IPS-18c (cell line): ENCODE data around the gene CNTNAP2.

Experiments used
- H3K4me3 ChIP-seq: 2 replicates; pipeline ENCODE4 v1.7.0; 2013; ENCODE audit warnings: low read depth, mild to moderate bottlenecking, low read length, moderate library complexity; ENCODE audit not compliant: insufficient read depth
- H3K9me3 ChIP-seq: one replicate; pipeline ENCODE4 v1.6.1; 2013; ENCODE audit warnings: mild to moderate bottlenecking, low read length, moderate library complexity; ENCODE audit not compliant: control insufficient read depth, insufficient read depth

CNTNAP2 gene

DNA sequence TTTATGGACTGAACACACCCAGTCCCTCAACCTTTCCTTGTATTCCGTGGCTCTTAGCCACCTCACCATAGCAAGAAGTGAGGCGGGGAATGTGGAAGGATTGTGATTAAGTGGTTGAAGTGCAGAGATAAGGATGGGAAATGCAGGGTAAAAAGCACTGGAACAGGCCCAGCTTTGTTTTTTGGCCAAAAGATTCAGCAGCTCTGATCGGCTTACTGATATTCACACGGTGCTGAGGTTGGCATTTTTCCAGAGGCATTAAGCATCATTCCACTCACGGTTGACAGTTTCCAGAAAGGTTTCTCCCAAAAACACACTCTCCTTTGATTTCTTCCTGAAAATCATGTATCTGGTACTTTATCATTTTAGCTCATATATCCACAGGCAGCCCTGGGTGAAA lies 544.2 kb downstream of the CNTNAP2 start:
- H3K9me3 ChIP-seq, result no peaks in the 10 kb centered on the region
- H3K4me3 ChIP-seq, result no peak overlapping the region

DNA sequence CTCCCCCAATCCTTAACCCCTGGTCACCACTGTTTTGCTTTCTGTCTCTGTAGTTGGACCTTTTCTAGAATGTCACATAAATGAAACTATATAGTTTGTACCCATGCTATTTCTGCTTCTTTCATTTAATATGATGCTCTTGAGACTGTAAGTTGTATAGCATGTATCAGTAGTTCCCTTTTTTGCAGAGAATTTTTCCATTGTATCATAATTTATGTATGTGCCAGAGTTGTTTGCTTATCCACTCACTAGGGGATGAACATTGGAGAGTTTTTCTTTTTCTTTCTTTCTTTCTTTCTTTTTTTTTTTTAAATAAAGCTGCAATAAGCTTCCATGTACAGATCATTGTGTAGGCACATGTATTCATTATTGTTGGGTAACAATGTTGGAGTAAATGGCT lies 544.8 kb downstream of the CNTNAP2 start:
- Histone ChIP-seq H3K9me3 (no peaks in the 10 kb centered on the region), H3K4me3 (no peak overlapping the region)

DNA sequence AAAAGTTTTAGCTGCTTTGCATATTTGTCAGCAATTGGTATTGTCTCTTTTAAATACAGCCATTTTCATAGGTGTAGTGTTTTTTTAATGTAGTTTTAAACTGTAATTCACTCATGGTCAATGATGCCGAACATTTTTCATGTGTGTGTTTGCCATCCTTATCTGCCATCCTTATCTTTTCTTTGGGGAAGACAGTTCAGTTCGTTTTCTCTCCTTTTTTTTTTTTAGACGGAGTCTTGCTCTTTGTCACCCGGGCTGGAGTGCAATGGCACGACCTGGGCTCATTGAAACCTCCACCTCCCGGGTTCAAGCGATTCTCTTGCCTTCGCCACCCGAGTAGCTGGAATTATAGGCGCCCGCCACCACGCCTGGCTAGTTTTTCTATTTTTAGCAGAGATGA lies 545.3 kb downstream of the CNTNAP2 start:
- Histone ChIP-seq H3K4me3 (no peak overlapping the region), H3K9me3 (no peaks in the 10 kb centered on the region)

DNA sequence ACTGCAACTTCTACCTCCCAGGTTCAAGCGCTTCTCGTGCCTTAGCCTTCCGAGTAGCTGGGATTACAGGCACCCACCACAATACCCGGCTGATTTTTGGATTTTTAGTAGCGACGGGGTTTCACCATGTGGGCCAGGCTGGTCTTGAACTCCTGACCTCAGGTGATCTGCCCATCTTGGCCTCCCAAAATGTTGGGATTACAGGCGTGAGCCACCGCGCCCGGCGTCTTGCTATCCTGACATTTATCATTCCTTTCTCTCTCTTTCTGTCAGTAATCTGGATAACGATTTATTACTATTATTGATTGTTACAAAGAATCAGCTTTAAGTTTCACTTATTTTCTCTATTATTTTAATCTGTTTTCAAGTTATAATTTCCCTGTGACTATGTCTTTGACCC lies 548.4 kb downstream of the CNTNAP2 start:
- Histone ChIP-seq H3K4me3 (no peak overlapping the region), H3K9me3 (no peaks in the 10 kb centered on the region)

DNA sequence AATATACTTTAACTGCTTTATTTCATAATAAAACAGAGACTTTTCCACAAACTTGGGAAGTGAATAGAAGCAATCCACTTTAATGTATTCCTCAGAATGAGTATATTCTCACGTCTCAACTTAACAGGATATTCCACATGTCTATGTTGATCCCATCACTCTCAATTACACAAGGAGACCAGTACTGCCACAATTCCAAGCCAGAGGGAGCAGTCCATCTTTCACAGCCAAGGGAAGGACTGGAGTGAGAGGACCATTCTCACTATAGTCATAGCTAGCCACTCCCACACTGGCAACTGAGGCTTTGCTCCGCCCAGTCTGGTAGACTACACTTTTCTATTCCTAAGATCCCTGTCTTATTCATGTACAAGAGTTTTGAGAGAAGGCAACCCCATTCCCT lies 553.9 kb downstream of the CNTNAP2 start:
- no peak overlapping the region for H3K4me3 ChIP-seq
- H3K9me3 ChIP-seq, result no peaks in the 10 kb centered on the region

DNA sequence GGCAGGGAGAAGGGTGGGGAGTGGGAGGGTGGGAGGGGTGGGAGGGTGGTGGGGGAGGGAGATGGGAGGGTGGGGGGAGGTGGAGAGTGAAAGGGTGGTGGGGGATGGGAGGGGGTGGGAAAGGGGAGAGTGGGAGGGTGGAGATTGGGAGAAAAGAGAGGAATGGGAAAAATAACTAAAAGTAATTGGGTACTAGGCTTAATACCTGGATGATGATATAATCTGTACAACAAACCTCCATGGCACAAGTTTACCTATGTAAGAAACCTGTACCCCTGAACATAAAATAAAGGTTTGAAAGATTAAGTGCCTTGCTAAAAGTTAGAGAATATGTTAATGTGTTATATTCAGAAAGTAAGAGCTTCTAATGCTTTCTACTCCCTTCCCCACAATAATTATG lies 564.9 kb downstream of the CNTNAP2 start:
- no peak overlapping the region for H3K4me3 ChIP-seq
- no peaks in the 10 kb centered on the region for H3K9me3 ChIP-seq

DNA sequence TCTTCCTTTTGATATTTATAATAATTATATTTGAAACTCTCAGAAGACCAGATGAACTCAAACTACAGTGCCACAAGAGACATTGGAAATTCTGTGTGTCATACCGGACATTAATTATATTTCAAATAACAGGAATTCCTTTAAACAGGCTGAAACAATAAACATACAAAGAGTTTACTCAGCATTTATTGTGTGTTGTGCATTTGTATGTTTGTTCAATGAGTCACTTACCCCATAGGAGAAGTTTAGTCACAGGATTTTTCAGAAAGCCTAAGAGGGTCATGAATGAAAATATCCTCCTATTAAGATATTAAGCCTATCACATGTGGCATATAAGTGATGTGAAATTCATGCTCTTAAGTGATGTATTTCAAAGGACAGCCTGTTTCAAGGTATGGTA lies 566.8 kb downstream of the CNTNAP2 start:
- H3K4me3 ChIP-seq, result no peak overlapping the region
- no peaks in the 10 kb centered on the region for H3K9me3 ChIP-seq

DNA sequence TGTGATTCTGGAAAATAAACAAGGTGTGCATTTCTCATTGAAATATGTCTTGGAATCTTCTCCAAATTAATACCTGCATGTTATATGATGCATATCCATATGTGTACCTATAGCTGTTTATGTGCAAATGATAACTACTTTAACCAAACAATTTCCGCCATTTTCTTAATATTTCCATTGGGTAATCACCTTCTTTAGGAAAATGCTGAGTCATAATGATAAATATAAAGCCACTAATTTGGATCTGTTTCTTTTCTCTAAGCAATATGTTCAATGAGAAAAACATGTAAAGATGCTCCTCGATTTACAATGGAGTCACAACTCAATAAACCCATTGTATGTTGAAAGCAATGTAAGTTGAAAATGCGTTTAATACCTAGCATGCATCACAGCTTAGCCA lies 574.4 kb downstream of the CNTNAP2 start:
- Histone ChIP-seq H3K9me3 (no peaks in the 10 kb centered on the region), H3K4me3 (no peak overlapping the region)

DNA sequence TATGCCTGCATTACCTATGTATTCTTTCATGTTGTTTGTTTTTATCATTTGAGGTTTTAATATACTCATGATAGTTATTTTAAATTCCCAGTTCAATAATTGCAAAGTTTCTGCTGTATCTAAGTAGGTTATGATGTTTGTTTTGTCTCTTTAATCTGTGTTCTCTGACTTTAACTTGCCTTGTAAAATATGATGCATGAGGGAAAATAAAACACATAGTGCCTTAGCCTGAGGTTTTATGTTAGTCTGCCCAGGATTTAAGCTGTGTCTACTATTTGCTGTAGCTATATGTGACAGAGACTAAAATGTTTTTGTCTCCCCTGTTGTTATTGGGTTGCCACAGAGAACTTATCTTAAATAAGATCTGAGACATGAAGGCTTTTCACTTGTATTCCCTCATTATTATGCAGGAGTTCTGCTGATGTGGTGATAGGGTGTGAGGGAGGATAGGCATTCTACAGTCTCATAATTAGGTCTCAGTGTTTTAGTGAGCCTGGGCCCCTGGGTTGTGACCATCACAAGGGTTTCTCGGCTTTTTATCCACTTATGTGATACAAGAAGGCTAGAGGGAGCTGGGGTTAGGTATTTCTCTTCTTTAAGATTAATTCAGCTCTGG lies 582.5 kb downstream of the CNTNAP2 start:
- no peaks in the 10 kb centered on the region for H3K9me3 ChIP-seq

DNA sequence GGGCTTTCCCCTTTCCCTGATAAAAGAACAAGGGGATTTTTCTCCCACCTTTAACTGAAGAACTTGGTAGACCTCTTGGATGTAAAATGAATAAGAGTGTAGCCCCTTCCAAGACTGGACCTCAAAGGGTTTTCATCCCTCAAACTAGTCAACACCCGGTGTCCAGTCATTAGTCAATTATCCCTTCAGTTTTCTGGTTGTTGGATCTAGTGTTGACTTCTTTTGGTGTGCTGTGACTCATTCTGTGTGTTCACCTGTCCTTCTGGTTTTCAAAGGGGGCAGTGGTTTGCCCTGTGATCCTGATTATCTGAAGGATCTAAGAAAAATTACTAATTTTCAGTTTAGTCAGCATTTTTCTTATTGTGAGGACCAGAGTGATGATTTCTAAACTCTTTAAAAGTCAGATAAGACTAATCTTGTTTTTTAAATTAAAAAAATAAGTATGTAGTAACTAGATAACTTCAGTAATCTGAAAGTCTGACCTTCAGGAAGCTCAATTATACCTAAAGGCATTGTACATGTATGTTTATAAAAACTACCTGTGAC lies 583.5 kb downstream of the CNTNAP2 start:
- no peaks in the 10 kb centered on the region for H3K9me3 ChIP-seq
- H3K4me3 ChIP-seq, result no peak overlapping the region

More for the DNA sequence above, 582.5 kb downstream of the CNTNAP2 start:
- no peak overlapping the region for H3K4me3 ChIP-seq

DNA sequence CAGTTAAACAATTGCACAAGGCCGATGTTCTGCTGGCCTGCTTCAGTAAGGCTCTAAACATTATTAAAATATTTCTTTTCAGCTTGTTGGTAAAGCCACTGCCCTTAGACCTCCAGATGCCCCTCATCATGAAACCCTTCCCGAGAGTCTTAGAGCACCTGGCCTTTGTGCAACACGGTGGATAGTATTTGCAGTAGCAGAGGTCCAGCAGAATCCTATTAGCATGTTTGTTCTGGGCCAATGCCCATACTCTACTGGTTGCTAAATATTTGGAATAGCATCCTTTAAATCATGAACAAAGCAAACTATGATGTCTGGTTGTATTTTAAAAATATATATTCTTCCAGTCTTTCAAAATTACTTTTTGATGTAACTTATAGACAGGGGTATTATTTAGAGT lies 584.6 kb downstream of the CNTNAP2 start:
- Histone ChIP-seq H3K9me3 (no peaks in the 10 kb centered on the region), H3K4me3 (no peak overlapping the region)

DNA sequence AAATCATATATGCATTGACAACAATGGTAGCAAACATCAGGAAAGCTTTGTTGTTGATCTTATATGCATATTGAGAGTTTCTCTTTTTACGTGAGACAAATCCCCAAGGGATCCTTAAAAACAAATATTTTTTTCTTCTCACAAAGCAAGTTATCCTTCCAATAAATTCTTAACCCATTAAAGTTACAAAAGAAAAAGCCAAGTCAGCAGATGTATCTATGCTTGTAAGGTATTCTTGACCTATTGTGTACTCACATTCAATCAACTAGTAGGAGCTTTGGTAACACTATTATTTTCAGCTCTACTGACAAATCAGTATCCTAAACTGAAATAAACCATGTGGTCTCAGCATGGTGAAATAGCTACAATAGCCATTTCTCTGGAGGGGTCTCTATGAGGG lies 586.3 kb downstream of the CNTNAP2 start:
- no peak overlapping the region for H3K4me3 ChIP-seq
- H3K9me3 ChIP-seq, result no peaks in the 10 kb centered on the region

DNA sequence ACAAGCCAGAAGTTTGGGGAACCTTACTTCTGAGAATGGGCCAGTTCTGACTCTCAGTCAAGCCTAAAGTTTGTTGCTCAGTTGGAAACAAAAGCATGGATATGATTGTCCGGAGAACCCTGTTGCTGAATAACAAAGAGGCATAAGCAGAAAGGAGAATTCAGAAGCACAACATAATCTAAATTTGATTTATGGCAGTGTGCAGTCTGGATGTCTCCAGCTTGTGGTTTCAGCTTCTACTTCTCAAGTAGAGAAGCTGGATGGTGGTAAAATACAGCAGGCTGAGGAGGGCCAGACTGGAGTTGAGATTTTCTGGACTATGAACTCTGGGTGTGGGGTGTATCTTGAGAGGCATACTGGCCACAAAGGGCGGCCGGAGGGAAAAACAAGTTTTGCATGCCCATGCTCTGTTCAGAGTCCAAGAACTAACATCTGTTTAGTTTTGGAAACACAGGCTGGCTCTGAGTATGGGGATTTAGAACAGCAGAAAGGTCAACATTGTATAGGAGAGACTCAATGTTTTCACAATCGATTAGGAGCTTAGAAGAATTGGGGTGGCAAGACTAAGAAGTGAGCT lies 592.9 kb downstream of the CNTNAP2 start:
- H3K9me3 ChIP-seq, result no peaks in the 10 kb centered on the region
- no peak overlapping the region for H3K4me3 ChIP-seq

DNA sequence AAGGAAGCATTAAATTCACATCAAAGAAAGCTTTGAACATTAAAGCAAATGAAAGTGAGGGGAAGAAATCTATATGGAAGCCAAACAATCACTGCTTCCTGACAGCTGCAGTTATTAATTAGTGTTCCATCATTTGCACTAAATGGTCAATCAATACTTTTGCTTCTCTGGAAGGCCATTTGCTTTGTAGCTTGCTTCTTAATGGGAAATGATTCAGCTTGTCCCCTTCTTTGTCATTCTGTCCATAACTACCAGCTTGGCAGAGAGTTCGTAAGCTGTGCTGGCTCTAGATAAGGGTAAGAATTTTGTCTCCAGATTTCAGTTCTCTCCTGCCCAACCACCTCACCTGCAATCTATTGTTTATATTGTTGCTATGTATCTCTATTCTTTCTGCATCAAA lies 596.6 kb downstream of the CNTNAP2 start:
- H3K4me3 ChIP-seq, result no peak overlapping the region
- H3K9me3 ChIP-seq, result no peaks in the 10 kb centered on the region

DNA sequence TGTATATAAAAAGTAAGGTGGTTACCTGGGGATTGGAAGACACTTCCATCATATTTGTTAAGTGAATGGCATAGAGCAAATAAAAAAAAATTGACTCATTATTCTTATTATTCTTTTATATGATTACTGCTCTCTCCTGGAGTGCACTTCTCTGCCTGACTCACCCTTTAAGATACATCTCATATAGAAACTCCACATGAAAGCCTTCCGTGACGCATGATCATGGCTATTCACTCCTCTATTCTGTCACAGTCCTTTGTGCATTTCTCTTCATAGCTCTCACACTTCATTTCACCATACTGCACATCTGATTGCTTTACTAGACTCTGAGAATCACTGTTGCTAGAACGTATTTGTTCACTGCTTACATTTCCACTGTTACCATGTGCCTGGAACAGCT lies 597.3 kb downstream of the CNTNAP2 start:
- no peaks in the 10 kb centered on the region for H3K9me3 ChIP-seq
- H3K4me3 ChIP-seq, result no peak overlapping the region

DNA sequence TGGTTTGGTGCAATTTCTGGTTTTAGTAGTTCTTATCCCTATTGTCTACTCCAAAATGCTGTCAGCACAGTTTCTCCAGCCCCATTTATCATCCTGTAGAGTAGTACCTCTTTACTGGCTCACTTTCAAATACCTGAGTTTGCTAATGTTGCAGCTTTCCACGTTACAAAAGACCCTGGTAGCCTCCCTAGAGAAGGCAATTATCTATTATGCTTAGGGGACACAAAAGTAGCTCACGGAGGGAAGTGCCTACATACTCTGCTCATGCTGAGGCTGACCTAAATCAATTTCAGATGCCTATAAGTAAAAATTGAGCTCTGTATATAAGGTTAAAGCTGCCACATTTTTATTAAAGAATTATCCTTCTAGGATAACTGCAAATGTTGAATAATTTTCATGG lies 603.6 kb downstream of the CNTNAP2 start:
- H3K9me3 ChIP-seq, result no peaks in the 10 kb centered on the region
- H3K4me3 ChIP-seq, result no peak overlapping the region

DNA sequence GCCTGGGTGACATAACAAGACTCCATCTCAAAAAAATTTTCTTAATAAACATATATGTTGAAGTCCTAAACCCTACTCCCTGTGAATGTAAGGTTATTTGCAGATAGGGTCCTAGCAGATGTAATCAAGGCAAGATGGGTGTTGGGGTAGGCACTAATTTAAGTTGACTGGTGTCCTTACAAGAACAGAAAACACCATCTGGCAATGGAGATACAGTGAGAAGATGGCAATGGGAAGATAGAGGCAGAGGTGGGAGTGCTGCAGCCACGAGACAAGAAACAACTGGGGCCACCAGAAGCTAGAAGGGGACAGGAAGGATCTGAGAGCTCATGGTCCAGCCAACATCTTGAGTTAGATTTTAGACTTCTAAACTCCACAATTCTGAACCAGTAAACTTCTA lies 606.4 kb downstream of the CNTNAP2 start:
- H3K4me3 ChIP-seq, result no peak overlapping the region
- no peaks in the 10 kb centered on the region for H3K9me3 ChIP-seq

DNA sequence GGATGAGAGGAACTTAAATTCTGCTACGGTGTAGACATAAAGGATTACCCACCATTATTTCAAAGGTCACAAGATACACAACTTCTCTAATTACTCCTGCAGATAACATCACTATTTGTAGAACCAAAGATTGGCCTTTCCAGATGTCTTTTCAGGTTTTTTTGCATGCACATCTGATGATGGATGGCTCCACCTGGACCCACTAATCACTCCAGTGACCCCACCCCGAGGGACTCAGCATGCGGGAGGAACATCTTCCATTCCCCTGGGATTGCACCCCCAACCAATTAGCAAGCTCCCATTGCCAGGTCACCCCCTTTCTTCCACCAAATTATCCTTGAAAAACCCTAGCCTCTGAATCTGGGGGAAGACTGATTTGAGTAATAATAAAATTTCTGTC lies 608.9 kb downstream of the CNTNAP2 start:
- H3K9me3 ChIP-seq, result no peaks in the 10 kb centered on the region
- H3K4me3 ChIP-seq, result no peak overlapping the region

DNA sequence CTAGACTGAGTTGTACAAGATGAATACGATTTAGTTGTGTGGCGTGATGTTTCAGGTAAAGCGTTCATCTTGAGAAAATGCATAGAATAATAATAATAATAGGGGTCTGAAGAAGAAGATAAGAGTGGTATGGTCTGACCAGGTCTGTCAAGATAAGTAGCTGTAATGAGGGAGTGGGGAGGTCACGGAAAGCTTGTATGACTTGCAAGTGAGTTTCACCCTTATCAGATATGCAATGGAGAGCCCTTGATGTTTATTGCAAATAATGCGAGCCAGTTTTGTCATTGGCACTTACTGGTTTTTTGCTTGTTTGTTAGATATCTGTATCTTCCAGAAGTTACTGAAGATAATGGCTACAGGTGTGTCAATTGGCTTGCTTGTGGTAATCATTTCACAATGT lies 611.5 kb downstream of the CNTNAP2 start:
- H3K9me3 ChIP-seq, result no peaks in the 10 kb centered on the region
- H3K4me3 ChIP-seq, result no peak overlapping the region
